GM18519 (cell line): ENCODE results near the gene CLSTN2.

Experiments used
- ATAC-seq: cut with Tn5 transposase; IDR thresholded peaks from one replicate; pipeline ENCODE4 v1.9.1; 2021; ENCODE audit warnings: mild to moderate bottlenecking, moderate library complexity; ENCODE audit not compliant: unreplicated experiment, low FRiP score

CLSTN2 gene

DNA sequence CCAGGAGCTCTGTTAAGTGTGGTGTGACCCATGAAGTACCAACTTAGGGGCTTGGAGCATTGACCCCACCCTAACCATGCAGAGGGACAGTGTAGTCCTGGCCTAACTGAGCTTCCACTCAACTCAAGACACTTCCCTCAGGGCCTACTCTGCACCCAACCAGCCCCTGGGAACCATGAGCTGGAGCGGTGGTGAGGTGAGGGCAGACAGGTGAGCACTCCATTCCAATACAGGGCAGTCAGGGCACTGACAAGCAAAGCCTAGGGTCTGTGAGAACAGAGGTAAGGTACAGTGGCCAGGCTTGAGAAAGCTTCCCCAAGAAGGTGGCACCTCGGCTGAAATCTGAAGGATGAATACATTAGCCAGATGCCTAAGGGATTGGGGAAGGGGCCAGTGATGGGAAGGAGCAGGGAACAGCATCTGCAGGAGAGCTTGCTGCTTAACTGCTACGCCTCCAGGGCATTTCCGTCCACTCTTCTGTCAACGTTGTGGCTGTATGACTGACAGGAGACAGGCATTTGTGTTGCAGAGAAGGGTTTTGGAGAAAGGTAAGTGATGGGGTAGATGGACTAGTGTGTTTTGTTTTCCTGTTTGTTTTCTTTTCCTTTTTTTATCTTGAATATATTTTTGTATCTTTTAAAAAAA lies 499.4 kb downstream of the CLSTN2 start:
- ATAC-seq: no peak

DNA sequence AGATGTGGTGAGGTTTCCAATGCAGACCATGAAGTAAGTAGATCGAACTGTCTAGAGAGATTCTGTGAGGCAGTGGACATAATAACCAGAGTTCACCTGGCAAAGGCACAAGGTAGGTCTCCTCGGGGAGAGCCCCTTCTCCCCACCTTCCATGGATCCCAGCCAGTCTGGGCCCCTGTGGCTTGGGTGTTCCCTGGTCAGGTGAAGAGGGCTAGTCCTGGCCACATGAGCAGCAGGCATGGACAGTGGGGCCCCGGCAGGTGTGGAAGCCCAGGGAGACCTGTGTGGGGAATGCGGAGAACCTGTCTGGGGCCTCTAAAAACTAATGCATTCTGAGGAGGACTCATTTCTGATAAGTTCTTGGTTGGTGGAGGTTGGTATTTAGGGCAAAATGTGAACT lies 501.4 kb downstream of the CLSTN2 start:
- ATAC-seq: no peak

DNA sequence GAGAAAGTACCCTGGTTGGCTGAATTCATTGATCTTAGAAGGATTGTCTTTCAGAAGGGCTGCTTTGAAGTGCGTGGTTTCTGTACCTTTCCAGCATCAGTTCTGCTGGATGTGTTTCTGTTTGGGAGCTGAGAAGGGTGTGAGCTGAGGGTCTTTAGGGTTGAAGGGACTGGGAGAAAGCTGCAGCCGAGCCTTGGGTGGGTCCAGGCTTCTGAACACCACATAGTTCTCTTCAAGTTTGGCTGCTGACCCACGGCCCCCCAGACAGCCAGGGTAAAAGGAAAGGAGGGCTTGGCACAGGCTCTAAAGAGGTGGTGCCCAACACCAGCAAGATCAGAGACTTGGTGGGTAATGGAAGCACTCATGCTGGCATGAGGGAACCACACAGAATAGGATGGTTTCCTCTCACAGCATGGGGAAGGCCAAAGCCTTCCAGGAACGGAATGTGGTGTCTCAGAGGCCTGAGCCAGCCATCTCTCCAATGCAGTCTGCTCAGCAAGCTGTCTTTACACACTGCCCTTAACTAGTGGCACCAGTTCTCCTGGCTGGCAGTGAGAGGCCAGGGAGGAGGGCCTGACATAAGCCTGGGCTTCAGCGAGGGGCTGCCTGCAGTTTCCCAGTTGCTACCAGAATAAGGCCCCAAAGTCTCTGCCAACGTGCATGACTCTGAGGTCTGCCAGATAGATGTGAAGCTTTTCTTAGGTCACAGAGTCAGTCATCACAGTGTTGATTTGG lies 503.9 kb downstream of the CLSTN2 start:
- no peak for ATAC-seq

DNA sequence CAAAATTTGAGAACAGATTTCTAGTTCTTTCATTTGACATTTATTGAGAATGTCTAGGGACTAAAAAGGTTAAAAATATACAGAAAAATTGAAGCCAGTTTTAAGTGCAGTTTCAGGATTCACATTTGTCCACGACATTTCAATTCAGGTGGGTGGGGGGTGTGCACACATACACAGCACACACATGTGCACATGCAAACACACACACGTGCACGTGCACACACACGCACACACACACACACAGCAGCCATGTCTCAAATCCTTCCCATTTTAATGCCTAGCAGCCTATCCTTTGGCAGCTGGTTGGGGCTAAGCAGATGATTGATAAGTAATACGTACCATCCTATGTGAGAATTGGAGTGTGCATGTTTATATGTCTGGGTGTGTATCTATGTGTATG lies 504.5 kb downstream of the CLSTN2 start:
- ATAC-seq: no peak

DNA sequence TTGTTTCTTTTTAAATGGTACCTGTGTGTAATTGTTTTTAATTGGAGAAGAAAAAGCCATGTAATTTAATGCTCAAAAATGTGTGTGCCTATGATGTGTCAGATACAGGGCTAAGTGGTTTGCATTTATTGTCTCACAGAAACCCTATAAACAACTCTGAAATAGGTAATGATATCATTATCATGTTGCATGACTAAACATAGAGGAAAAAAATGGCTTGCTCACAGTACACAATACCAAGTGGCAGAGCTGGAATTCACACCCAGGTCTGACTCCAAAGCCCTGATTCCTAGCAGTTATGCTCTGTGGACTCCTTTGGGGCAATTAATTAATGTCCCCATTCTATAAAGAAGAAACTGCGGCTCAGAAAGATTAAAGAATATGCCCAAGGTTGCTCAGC lies 505.5 kb downstream of the CLSTN2 start:
- no peak for ATAC-seq

DNA sequence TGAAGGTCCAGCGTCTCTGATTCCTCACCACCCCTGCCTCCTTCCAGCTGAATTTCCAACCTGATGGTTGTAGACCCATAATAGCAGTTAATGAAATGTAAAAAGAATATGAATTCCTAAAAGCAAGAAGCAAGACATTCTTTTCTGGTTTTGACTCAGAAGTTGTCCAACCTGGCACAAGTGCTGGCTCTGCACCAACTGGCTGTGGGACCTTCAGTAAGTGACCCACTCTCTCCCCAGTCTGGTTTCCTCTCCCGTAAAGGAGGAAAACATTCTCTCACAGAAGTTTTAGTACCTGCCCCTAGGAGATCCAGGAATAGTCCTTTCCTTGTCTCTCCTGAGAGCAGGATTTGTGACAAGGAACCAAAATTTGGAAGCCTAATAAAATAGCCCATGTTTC lies 506.0 kb downstream of the CLSTN2 start:
- ATAC-seq: no peak

DNA sequence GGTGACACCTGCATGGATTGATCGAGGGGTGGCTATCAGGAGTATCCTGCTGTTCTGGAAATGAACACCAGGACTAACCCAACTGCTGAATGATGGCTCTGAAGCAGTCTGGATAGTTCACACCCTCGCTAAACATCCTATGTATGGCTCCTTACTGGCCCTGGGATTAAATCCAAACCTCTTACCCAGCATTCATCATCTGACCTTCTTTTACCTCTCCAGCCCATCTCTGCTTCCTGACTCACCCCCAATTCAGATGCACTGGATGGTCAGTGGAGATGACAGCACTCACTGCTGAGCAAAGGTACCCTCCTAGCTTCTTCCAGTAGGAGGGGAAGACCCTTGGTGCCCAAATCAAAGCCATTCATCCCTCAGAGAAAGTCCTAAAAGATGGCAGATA lies 507.6 kb downstream of the CLSTN2 start:
- no peak for ATAC-seq

DNA sequence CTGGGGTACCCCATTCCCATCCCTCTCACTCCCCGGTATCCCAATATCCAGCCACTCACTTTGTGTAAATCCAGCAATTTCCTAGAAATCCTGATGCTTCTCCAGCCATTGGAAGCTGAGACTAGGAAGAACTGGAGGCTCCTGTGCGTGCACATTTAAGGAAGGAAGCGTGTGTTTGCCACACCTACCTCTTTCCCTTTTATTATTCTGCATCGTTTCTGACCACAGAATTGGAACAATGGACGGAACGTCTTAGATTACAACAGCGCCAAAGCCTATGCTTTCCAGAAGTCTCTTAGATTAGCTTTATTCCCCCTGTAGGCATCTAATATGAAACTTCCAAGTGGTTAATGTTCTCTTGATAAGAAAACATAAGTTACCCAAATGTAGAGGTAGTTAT lies 508.1 kb downstream of the CLSTN2 start:
- ATAC-seq: no peak

DNA sequence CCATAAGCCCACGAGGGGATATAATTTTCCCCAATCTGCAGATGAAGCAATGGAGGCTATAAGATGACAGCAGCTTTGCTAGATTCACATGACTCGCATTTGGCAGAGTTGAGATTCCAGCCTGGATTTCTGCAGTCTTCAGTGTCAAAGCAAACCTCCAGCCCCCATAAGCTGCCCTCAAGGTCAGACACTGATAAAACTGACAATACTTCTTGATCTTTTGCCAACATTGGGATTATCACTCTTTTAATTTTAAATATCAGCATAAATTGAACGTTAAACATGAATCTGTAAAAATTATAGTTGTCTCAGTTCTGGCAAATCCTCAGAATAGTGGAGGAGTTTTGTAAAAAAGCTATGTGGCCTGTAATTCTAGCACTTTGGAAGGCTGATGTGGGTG lies 508.8 kb downstream of the CLSTN2 start:
- no peak for ATAC-seq

DNA sequence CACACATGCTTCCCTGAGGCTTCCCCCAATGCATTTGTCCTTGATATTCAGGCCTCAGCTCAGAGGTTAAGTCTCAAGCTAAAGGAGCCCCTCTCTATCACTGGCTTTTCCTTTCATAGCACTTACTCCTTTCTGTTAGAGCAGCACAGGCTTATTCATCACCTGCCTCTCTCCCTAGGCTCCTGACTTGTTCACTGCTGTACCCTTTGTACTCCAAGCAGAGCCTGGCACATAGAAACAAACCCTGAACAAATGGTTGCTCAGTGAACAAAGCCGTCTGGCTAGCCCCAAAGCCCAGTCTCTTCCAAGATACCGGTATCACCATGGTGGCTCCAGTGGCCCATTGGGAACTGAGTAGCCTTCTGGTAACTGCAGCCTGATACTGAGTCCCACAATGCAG lies 511.7 kb downstream of the CLSTN2 start:
- ATAC-seq: no peak

DNA sequence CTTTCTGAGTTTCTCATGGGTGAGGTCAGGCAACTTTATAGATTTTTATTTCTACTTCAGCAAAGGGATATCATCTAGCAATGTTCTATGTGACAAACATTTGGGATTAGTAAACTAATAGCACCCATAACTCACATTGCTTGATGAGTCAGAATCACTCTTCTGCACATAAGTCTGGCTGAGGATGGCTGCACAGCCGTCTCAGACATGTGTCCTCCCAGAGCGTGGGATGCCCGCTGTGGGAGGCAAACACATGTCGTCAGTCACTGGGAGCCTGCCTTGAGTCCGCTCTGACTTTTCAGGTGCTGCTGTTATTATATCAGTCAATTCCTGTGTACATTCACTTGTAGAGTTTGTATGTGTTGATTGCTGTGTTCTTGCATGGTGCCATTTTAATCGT lies 512.2 kb downstream of the CLSTN2 start:
- no peak for ATAC-seq

DNA sequence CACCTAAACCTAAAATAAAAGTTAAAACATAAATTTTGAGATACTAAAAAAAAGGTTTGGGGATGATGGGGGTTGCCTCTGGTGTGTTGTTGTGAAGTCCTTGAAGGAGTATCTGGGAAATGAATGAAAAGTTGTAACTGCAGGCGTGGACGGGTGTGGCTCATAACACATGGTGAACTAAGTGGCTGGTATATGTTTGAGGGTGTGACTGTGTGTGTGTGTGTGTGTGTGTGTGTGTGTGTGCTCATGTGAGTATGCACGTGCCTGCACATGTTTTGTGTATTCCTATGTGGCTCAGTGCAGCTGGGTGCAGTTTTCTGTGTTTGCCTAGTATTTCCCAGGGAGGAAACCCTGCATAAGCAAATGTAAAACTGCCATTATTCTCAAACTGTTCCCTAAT lies 513.0 kb downstream of the CLSTN2 start:
- no peak for ATAC-seq

DNA sequence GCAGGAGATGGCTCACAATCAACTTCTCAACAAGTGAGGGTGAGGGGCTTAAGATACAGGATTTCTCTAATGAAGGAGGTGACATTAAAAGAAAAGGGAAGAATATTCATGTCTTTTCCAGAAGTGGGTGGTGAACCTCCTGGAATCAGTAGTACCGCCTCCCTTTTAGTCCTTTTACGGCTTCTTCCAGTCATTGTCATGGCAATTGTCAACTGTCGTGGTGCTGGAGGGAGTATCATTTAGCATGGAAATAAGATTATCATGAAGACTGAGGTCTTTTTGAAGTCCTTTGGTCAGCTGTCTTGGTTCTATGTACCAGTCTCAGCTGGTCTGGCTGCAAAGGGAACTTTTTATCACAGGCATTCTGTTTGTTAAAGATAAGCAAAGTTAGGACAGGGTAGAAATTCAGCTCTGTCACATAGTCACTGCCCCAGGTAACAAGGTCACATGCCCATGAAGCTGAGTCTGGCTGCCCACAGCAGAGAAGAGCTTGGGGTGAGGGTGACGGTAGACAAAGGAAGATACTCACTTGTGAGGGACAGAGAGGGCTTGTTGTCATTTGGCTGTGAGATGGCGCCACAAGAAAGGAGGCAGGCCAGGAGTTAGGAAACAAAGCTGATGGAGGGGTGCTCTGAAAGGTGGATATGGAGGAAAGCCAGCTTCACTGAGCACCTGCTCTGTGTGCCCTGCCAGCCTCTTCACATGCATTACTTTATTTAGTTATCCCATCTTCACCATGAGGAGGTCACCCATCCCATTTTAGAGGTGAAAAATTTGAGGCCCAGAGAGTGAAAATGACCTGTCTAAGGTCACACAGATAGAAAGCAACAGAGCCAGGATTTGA lies 514.6 kb downstream of the CLSTN2 start:
- no peak for ATAC-seq

DNA sequence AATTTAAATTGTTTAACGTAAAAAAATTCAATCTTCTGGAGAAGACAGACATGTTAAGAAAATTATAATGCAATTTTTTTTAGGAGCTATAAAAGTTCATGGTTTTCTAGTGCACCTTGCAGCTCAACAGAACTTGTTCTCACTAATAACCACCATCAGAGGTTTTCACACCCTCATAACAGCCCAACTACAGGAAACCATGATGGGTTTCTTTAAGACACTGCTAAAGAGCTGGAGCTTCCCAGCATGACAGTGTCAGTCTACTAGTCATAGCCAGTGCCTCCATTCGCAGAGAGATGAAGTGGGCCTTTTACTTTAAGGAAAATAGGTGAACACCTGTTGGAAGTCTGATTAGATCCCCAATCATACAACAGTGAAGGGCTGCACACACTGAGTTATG lies 518.8 kb downstream of the CLSTN2 start:
- no peak for ATAC-seq

DNA sequence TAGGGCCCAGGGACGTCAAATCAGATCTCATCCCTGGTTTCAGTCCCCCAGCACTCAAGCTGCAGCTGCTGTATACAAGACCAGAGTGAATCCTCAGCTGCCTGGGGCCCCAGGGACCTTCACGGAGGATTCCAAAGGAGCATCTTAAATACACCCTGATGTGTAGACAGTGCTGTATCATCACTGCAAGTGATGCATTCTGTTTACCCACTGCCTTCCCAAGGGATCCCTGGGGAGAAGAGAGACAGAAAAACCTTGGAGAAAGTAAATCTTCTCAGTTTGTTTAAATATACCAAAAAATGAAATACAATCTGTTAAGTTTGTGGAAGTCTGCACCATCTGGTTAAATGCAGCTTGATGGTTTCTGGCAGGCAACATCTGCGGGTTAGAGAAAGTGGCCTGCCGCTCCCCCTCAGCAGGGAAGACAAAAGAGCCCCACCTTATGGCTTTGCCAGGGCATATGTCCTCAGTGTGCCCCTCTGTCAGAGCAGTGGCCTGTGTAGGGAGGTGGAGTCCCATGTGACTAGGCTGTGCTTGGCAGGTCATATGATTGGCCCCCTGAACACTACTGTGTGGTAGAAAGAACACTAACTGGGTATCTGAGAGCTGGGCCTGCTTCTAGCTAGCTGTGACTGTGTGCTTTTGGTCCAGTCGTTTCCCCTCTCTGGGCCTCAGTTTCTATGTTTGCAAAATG lies 520.7 kb downstream of the CLSTN2 start:
- no peak for ATAC-seq

DNA sequence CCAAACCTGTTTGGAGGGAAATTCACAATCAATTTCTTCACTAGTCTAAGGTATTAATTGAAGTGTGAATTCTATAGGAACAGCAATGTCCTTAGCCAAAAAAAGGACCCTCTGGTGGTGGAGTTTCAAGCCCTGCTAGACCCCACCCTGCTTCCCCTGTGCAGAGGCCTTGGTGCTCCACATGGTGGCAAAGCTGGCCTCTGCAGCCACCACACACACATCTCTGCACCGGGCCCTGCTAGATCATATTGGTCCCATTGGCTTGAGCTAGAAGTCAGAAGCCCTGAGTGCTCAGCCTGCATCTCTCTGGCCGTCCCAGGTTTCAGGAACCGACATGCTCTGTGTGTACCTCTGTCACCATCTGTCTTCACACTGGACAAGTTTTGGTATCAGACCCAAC lies 522.0 kb downstream of the CLSTN2 start:
- ATAC-seq: no peak

DNA sequence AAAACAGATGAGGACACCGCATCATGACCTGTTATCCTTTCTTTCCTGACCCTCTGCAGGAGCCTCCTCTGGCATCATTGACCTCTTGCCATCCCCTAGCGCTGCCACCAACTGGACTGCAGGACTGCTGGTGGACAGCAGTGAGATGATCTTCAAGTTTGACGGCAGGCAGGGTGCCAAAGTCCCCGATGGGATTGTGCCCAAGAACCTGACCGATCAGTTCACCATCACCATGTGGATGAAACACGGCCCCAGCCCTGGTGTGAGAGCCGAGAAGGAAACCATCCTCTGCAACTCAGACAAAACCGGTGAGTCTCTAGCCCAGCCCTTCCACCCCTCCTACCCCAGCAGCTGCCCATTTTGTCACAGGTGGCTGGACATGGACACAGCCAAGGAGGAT lies 524.5 kb downstream of the CLSTN2 start:
- ATAC-seq: no peak

DNA sequence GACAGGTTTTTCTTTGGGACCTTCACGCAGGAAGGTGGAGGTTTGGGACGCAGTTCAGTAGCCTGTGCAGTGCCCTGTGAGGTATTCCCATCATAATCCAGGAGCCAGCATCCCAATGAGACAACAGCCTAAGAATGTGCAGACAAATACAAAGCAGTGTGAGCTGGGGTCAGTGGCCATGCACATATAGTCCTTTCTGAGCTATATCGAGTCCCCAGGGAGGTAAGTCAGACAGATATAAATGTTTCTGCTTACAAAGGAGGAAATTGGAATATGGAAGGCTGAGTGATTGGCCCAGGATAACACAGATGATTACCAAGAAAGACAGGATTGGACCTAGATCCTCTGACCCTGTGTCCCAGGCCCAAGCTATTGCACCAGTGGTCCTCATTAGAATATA lies 526.3 kb downstream of the CLSTN2 start:
- no peak for ATAC-seq

DNA sequence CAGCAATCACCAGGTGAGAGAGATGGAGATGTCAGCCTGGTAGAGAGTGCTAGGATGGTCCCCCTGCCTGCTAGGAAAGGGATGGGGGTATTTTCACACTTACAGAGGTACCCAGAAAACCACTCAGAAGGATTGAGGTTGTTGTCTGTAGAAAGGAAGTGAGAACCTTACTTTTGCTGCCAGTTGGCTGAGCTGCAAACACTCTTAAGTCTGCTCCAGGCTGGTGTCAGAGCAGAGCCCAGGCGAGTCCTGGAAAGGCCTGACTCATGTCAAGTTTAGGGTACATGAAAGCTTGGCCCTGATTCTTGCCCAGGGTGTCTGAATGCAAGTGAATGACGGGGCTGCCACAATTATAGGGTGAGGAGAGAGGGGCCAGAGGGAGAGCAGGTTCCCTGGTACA lies 528.4 kb downstream of the CLSTN2 start:
- ATAC-seq: no peak

DNA sequence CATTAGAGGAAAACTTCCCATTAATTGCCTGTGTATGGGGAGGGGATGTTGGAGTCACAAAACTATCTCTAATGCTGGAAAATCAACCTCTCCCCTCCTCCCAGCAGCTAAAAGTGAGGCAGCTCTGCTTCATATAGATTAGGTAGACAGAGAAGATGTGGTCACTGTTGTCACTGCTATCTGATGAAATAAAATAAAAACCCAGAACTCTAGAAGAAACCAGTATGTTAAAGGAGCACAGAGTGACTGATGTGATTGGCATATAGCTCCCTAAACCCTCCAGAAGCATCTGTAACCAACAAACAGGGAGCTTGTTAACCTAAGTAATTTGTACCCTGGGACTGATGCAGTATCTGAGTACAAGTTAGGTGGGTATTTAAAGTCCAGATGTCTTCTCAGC lies 531.0 kb downstream of the CLSTN2 start:
- no peak for ATAC-seq

DNA sequence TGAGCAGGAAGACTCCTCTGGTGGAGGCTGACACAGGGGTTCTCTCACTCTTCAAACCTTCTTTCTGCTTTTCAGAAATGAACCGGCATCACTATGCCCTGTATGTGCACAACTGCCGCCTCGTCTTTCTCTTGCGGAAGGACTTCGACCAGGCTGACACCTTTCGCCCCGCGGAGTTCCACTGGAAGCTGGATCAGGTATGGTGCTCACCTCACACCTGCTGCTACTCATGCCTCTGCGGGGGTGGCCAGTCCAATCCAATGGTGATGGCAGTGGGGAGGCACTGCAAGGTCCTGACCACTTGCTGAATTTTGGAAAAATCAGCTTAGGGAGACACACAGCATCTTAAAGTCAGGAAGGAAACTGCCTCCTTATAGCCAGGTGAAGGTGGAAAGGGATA lies 531.5 kb downstream of the CLSTN2 start:
- no peak for ATAC-seq
